ENCODE measurements around the gene RNPEPL1. TPM values are rescaled to one million over a fixed set of nuclear protein-coding genes. Genes with fewer than 3 reads are reported as not detected.

The RNPEPL1 gene
- total and polyA plus RNA-seq, 7 donors: 48.8 to 79.6 (median 59.4) TPM

GRCh38 chr2:240557101-240557751, 11.1 kb upstream of the RNPEPL1 start:
- TF ChIP-seq CTCF (IDR thresholded peaks at IDR 0.05): no peak
- no peak for ATAC-seq
- Histone ChIP-seq H3K27me3 (ENCODE audit: insufficient read depth in 3 of 3, low read length in 2 of 3) (no peaks in the 10 kb centered on the region), H3K27ac (no peak overlapping the region), H3K4me3 (peak overlapping the region; percentile 64), H3K36me3 (ENCODE audit: insufficient read depth in 1 of 2, low read depth in 1 of 2) (peaks cover 0 to 17% of the 10 kb centered on the region in 2 donors), H3K9me3 (no peaks in the 10 kb centered on the region), H3K4me1 (peaks cover 38% of the 10 kb centered on the region)
- DNase-seq: peak; percentile 16 to 57
- WGBS, 3 donors: 26 to 34% (median 30%) methylated on average over 47 to 51 of the region's 51 CpGs
- intact Hi-C loops (cut with DNase I): no loop called here

GRCh38 chr2:240557808-240558207, 10.5 kb upstream of the RNPEPL1 start, which contains the start of gene ANKMY1:
Gene ANKMY1, minus strand, starts transcription at chr2:240557988. Its CDS starts 653 bp downstream, at chr2:240557335.
- H3K4me3 ChIP-seq: peak within 1 kb of the TSS; percentile 64
- ATAC-seq: peak; percentile 18 to 30 (median 24)
- no peaks in the 10 kb centered on the region for H3K27me3 ChIP-seq (ENCODE audit: insufficient read depth in 3 of 3, low read length in 2 of 3)
- intact Hi-C loops (cut with DNase I): no loop called here
- peak; percentile 77 to 86 for DNase-seq
- no peak within 1 kb of the TSS for H3K27ac ChIP-seq
- H3K9me3 ChIP-seq: no peaks in the 10 kb centered on the region
- H3K36me3 ChIP-seq (ENCODE audit: insufficient read depth in 1 of 2, low read depth in 1 of 2): peaks cover 0 to 18% of the 10 kb centered on the region in 2 donors
- TF ChIP-seq CTCF (IDR thresholded peaks at IDR 0.05): no peak
- peaks cover 42% of the 10 kb centered on the region for H3K4me1 ChIP-seq
- WGBS, 3 donors: 3 to 5% (median 4%) methylated on average over 34 to 47 of the region's 47 CpGs

- no peaks in the 10 kb centered on the region for H3K9me3 ChIP-seq
- peak overlapping the region; percentile 64 for H3K4me3 ChIP-seq
- no peak for TF ChIP-seq CTCF (IDR thresholded peaks at IDR 0.05)
- ATAC-seq: no peak
- no peak overlapping the region for H3K27ac ChIP-seq
- H3K4me1 ChIP-seq: peaks cover 42% of the 10 kb centered on the region
- 77 to 80% (median 78%) methylated on average over 18 of the region's 18 CpGs for WGBS, 3 donors
- H3K27me3 ChIP-seq (ENCODE audit: insufficient read depth in 3 of 3, low read length in 2 of 3): no peaks in the 10 kb centered on the region
- H3K36me3 ChIP-seq (ENCODE audit: insufficient read depth in 1 of 2, low read depth in 1 of 2): peaks cover 0 to 21% of the 10 kb centered on the region in 2 donors
- intact Hi-C loops (cut with DNase I): no loop called here
- peak in 1 of 2 donors; percentile 16 for DNase-seq
Measured at GRCh38 chr2:240558236-240558761, 10.0 kb upstream of the RNPEPL1 start.

- intact Hi-C loops (cut with DNase I): no loop called here
- no peak overlapping the region for H3K27ac ChIP-seq
Measured at GRCh38 chr2:240559286-240559685, 9.0 kb upstream of the RNPEPL1 start.

More at GRCh38 chr2:240559286-240559685, 9.0 kb upstream of the RNPEPL1 start:
- Histone ChIP-seq H3K4me3 (peak overlapping the region; percentile 84), H3K36me3 (ENCODE audit: insufficient read depth in 1 of 2, low read depth in 1 of 2) (peaks cover 0 to 22% of the 10 kb centered on the region in 2 donors), H3K9me3 (no peaks in the 10 kb centered on the region), H3K4me1 (peaks cover 42% of the 10 kb centered on the region), H3K27me3 (ENCODE audit: insufficient read depth in 3 of 3, low read length in 2 of 3) (no peaks in the 10 kb centered on the region)
- TF ChIP-seq CTCF (IDR thresholded peaks at IDR 0.05): no peak
- WGBS, 3 donors: 70 to 83% (median 72%) methylated on average over 3 of the region's 3 CpGs
- DNase-seq (no peak), ATAC-seq (no peak)

Data from psoas muscle (tissue), 8 donors.